B cell (primary cell): ENCODE data around the gene KCNQ5. TPM values are rescaled to one million over a fixed set of nuclear protein-coding genes. Genes with fewer than 3 reads are reported as not detected.

Experiments
- ATAC-seq: fragments of 200-7000 bp; cut with Tn5 transposase; one replicate; pipeline ENCODE4 v1.10.0; 2021; ENCODE audit warnings: low read depth, mild to moderate bottlenecking, moderate number of reproducible peaks, moderate library complexity
- CTCF ChIA-PET: fragments of 350-600 bp; sonication (Branson Sonifier 250); formaldehyde crosslinking; loops from one replicate; lab custom pipeline; 2021; ENCODE audit warnings: antibody characterized with exemption, inconsistent platforms; lab: Charles Lee
- POLR2A ChIA-PET: fragments of 350-600 bp; sonication (Branson Sonifier 250); formaldehyde crosslinking; loops from one replicate; lab custom pipeline; 2021; ENCODE audit warnings: antibody characterized with exemption; lab: Charles Lee
- DNase-seq: peaks from one replicate; pipeline ENCODE4 v3.0.0; 2013
- H2AFZ ChIP-seq: 2 replicates; pipeline ENCODE4 v1.6.1; 2012; ENCODE audit warnings: mild to moderate bottlenecking, low read depth, low read length; ENCODE audit not compliant: insufficient read depth, poor library complexity, severe bottlenecking
- H3K27ac ChIP-seq, 2 donors: 1 replicate in 1 of 2; 2 replicates in 1 of 2; pipeline ENCODE4 v1.5.1; 2012 to 2013; ENCODE audit warnings: low read length in 2 of 2, mild to moderate bottlenecking in 2 of 2, moderate library complexity in 1 of 2
- H3K27me3 ChIP-seq, 4 experiments: fragments of 200-600 bp in 1 of 4; sonication (generic) in 1 of 4; replicated peaks in 1 of 4; 1 replicate in 2 of 4; 2 replicates in 2 of 4; pipeline versions ENCODE4 v1.6.1 to v1.7.0; 2013 to 2016; ENCODE audit warnings: low read length in 3 of 4, mild to moderate bottlenecking in 2 of 4, mixed read lengths in 1 of 4, moderate library complexity in 1 of 4; ENCODE audit not compliant: insufficient read depth in 4 of 4, control insufficient read depth in 3 of 4; ENCODE audit errors: control extremely low read depth in 1 of 4
- H3K36me3 ChIP-seq, 2 experiments: replicated peaks in 1 of 2; 1 replicate in 1 of 2; 2 replicates in 1 of 2; pipeline versions ENCODE4 v1.6.1 to v1.7.1; 2013; ENCODE audit warnings: low read length in 1 of 2; ENCODE audit not compliant: insufficient read depth in 2 of 2, control insufficient read depth in 1 of 2; ENCODE audit errors: control extremely low read depth in 1 of 2, extremely low read depth in 1 of 2
- H3K4me1 ChIP-seq, 2 donors: fragments of 200-600 bp in 1 of 2; sonication (generic) in 1 of 2; 1 replicate in 1 of 2; 2 replicates in 1 of 2; pipeline versions ENCODE4 v1.5.1 to v1.6.1; 2013 to 2017; ENCODE audit warnings: low read length in 2 of 2; ENCODE audit not compliant: control insufficient read depth in 2 of 2, insufficient read depth in 2 of 2
- H3K4me2 ChIP-seq: replicated peaks from 2 replicates; pipeline ENCODE3; 2012; ENCODE audit warnings: mild to moderate bottlenecking, low read depth, low read length; ENCODE audit not compliant: poor library complexity, severe bottlenecking
- H3K4me3 ChIP-seq, 5 experiments: fragments of 200-600 bp in 1 of 5; sonication (generic) in 1 of 5; 1 replicate in 3 of 5; 2 replicates in 2 of 5; pipeline versions ENCODE4 v1.5.1 to v1.7.0; 2011 to 2016; ENCODE audit warnings: low read length in 4 of 5, mild to moderate bottlenecking in 4 of 5, low read depth in 2 of 5, control low read depth in 1 of 5, moderate library complexity in 1 of 5; ENCODE audit not compliant: insufficient read depth in 1 of 5; ENCODE audit errors: control extremely low read depth in 1 of 5, extremely low read depth in 1 of 5
- H3K79me2 ChIP-seq: fragments of 200-600 bp; sonication (generic); one replicate; pipeline ENCODE4 v1.6.0; 2016; ENCODE audit warnings: low read length; ENCODE audit not compliant: control insufficient read depth, insufficient read depth
- H3K9ac ChIP-seq: fragments of 200-600 bp; sonication (generic); 2 replicates; pipeline ENCODE4 v1.6.1; 2017; ENCODE audit warnings: mild to moderate bottlenecking, low read length, moderate library complexity
- H3K9me3 ChIP-seq, 3 donors: one replicate each; pipeline versions ENCODE4 v1.6.1 to v1.7.1; 2013; ENCODE audit warnings: low read length in 2 of 3; ENCODE audit not compliant: control insufficient read depth in 2 of 3, insufficient read depth in 1 of 3; ENCODE audit errors: control extremely low read depth in 1 of 3
- H4K20me1 ChIP-seq: 2 replicates; pipeline ENCODE4 v1.6.0; 2012; ENCODE audit warnings: mild to moderate bottlenecking, low read length; ENCODE audit not compliant: insufficient read depth, control insufficient read depth, poor library complexity, severe bottlenecking
- H3K27ac Mint-ChIP-seq: one replicate; pipeline ENCODE4 v1.8.0; 2021; ENCODE audit warnings: mixed read lengths
- H3K27me3 Mint-ChIP-seq: one replicate; pipeline ENCODE4 v1.8.0; 2021; ENCODE audit warnings: mixed read lengths
- H3K4me1 Mint-ChIP-seq: one replicate; pipeline ENCODE4 v1.8.0; 2021; ENCODE audit warnings: mixed read lengths
- H3K4me3 Mint-ChIP-seq: one replicate; pipeline ENCODE4 v1.8.0; 2021; ENCODE audit warnings: mixed read lengths
- H3K9me3 Mint-ChIP-seq: one replicate; pipeline ENCODE4 v1.8.0; 2022; ENCODE audit warnings: mixed read lengths; ENCODE audit not compliant: insufficient read depth
- EZH2 ChIP-seq: IDR thresholded peaks from 2 replicates; pipeline ENCODE4 v1.6.1; 2012; ENCODE audit warnings: borderline replicate concordance, low read depth, mild to moderate bottlenecking, moderate library complexity, low read length; ENCODE audit not compliant: insufficient read depth, poor library complexity, severe bottlenecking
- WGBS: methylation state at CpG from one replicate; pipeline ENCODE4 v1.1.5; 2013; ENCODE audit warnings: missing lambda C conversion rate; ENCODE audit not compliant: insufficient coverage; 5-methylcytosine and 5-hydroxymethylcytosine counted together
- intact Hi-C: fragments of 100-400 bp; cut with micrococcal nuclease; formaldehyde crosslinking; loops from one replicate; pipeline ENCODE4 v1.10.0; 2022
- polyA plus RNA-seq: library from polyadenylated mRNA; depleted of rRNA; stranded (reverse); fragments of >200 nt; gene quantifications from 2 replicates; pipeline ENCODE4 v1.2.3, GENCODE V29; 2012
- total RNA-seq, 2 donors: library from RNA; stranded (reverse); fragments of 120-200 nt in 1 of 2; gene quantifications; 1 replicate in 1 of 2; 2 replicates in 1 of 2; pipeline versions ENCODE4 v1.2.3 to v1.2.4, GENCODE V29; 2013 to 2022
- TF ChIP-seq, protein P1 (sequence below): fragments of 200-600 bp; IDR thresholded peaks from one replicate; pipeline ENCODE4 v1.8.0; 2022; ENCODE audit warnings: antibody characterized with exemption, mild to moderate bottlenecking

Gene KCNQ5
- total and polyA plus RNA-seq, 2 donors (not counting 1 experiment from before 2014, with no cell fraction given), result 2.3 to 9.4 TPM

DNA sequence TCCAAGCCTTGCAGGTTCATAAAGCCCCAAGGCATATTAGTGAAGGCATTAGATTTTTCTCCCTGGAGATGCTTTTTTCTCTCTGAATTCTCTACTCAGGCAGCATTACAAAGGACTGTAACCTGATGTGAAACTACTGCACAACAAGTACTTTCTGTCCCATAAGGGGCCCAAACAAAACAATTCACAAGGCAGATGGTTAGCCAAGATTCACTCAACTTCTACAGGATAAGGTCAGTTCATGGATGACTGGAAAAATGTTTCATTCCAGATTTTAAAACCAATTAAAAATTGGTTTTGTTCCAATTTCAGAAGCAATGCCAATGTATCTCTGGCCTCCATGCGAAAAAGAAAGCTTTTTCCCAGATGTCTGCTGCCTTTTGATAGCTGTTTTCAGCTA is 421.6 kb downstream of the KCNQ5 start:
- Histone ChIP-seq H3K4me2 (no peak overlapping the region), H3K9ac (no peak overlapping the region), H3K27me3 (no peaks in the 10 kb centered on the region), H4K20me1 (no peaks in the 10 kb centered on the region), H2AFZ (no peak overlapping the region), H3K9me3 (peaks cover 0 to 2% (median 0%) of the 10 kb centered on the region in 3 donors), H3K27ac (no peak overlapping the region), H3K4me1 (no peaks in the 10 kb centered on the region), H3K79me2 (no peaks in the 10 kb centered on the region), H3K4me3 (no peak overlapping the region), H3K36me3 (peaks cover 2 to 4% of the 10 kb centered on the region in 2 experiments)
- Mint-ChIP-seq H3K27me3 (no peaks in the 10 kb centered on the region), H3K9me3 (peaks cover 7% of the 10 kb centered on the region), H3K27ac (no peak overlapping the region), H3K4me1 (no peaks in the 10 kb centered on the region), H3K4me3 (no peak overlapping the region)
- TF ChIP-seq EZH2, result no peak
- TF ChIP-seq, protein P1, sequence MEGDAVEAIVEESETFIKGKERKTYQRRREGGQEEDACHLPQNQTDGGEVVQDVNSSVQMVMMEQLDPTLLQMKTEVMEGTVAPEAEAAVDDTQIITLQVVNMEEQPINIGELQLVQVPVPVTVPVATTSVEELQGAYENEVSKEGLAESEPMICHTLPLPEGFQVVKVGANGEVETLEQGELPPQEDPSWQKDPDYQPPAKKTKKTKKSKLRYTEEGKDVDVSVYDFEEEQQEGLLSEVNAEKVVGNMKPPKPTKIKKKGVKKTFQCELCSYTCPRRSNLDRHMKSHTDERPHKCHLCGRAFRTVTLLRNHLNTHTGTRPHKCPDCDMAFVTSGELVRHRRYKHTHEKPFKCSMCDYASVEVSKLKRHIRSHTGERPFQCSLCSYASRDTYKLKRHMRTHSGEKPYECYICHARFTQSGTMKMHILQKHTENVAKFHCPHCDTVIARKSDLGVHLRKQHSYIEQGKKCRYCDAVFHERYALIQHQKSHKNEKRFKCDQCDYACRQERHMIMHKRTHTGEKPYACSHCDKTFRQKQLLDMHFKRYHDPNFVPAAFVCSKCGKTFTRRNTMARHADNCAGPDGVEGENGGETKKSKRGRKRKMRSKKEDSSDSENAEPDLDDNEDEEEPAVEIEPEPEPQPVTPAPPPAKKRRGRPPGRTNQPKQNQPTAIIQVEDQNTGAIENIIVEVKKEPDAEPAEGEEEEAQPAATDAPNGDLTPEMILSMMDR, result no peak
- ChIA-PET POLR2A (no interaction called here), CTCF (no interaction called here)
- WGBS, result no CpG with 5 or more reads among the region's 1 CpG
- intact Hi-C loops, result no loop called here
- DNase-seq (no peak), ATAC-seq (no peak)

DNA sequence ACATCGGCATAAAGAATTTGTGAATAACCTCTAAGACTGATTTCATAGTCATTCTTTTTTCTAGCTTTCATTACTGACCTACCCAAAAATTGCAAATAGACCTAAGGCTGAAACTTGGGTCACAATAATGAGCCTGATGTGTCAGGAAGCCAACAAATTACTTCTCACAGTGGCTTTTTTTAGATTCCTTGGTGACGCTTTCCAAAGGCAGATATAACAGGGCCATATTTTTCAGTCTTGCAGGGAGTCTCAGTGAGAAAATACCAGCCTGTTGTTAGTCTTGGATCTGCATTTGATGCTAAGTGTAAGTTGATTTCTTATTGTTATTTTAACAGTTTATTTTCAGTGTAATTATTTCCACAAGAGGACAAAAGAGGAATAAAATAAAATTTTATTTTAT is 423.7 kb downstream of the KCNQ5 start:
- H3K9ac ChIP-seq, result no peak overlapping the region
- H3K27me3 ChIP-seq, result no peaks in the 10 kb centered on the region
- WGBS, result 80% methylated on average over 1 of the region's 2 CpGs
- H4K20me1 ChIP-seq, result no peaks in the 10 kb centered on the region
- peaks cover 2 to 4% of the 10 kb centered on the region in 2 experiments for H3K36me3 ChIP-seq
- H3K27me3 Mint-ChIP-seq, result no peaks in the 10 kb centered on the region
- no peaks in the 10 kb centered on the region for H3K4me1 ChIP-seq
- no peak overlapping the region for H3K4me2 ChIP-seq
- ATAC-seq (no peak), DNase-seq (no peak)
- ChIA-PET CTCF (interaction anchor here (1.5 kb wide), 1 partner anchor 84 kb away, joined by 3 read pairs; no protein-coding TSS in a partner anchor), POLR2A (no interaction called here)
- H3K9me3 Mint-ChIP-seq, result no peaks in the 10 kb centered on the region
- H3K4me3 Mint-ChIP-seq, result no peak overlapping the region
- no peaks in the 10 kb centered on the region for H3K79me2 ChIP-seq
- intact Hi-C loops, result no loop called here
- no peak overlapping the region for H3K27ac ChIP-seq
- H3K27ac Mint-ChIP-seq, result no peak overlapping the region
- no peaks in the 10 kb centered on the region for H3K9me3 ChIP-seq
- no peak overlapping the region for H3K4me3 ChIP-seq
- H2AFZ ChIP-seq, result no peak overlapping the region
- TF ChIP-seq, protein P1, result no peak
- TF ChIP-seq EZH2, result no peak
- H3K4me1 Mint-ChIP-seq, result no peaks in the 10 kb centered on the region
